Caco-2 (cell line): ENCODE measurements around the gene BRSK1. TPM values are rescaled to one million over a fixed set of nuclear protein-coding genes. Genes with fewer than 3 reads are reported as not detected.

Source experiments
- BruUV-seq: library from RNA; stranded (reverse); fragments of 400-500 nt; replicated peaks from 2 replicates; lab custom pipeline; 2021; lab: Mats Ljungman, UMichigan
- CTCF ChIA-PET: fragments of 300-600 bp; sonication (Branson Sonifier 250); formaldehyde crosslinking; loops from one replicate; lab custom pipeline; 2022; ENCODE audit warnings: antibody characterized with exemption; lab: Charles Lee
- POLR2A ChIA-PET: fragments of 300-600 bp; sonication (Branson Sonifier 250); formaldehyde crosslinking; loops from one replicate; lab custom pipeline; 2022; ENCODE audit warnings: antibody characterized with exemption; lab: Charles Lee
- DNase-seq, 2 experiments: peaks; one replicate each; pipeline versions ENCODE4 v3.0.0 to v3.0.0-alpha.2; 2020 to 2022
- H3K27me3 ChIP-seq: replicated peaks from 2 replicates; pipeline ENCODE4 v1.6.0; 2011; ENCODE audit warnings: low read length; ENCODE audit not compliant: control insufficient read depth, insufficient read depth
- H3K36me3 ChIP-seq: 2 replicates; pipeline ENCODE4 v1.5.1; 2011; ENCODE audit warnings: low read length; ENCODE audit not compliant: control insufficient read depth, insufficient read depth
- H3K4me1 ChIP-seq: fragments of 250-450 bp; sonication (Bioruptor Pico); 2 replicates; pipeline ENCODE4 v1.5.1; 2020; ENCODE audit warnings: mild to moderate bottlenecking
- H3K4me3 ChIP-seq: 2 replicates; pipeline ENCODE4 v1.5.1; 2011; ENCODE audit warnings: low read depth, mild to moderate bottlenecking, control low read depth, low read length
- H3K9me3 ChIP-seq: fragments of 250-450 bp; sonication (Bioruptor Pico); 2 replicates; pipeline ENCODE4 v1.5.1; 2020; ENCODE audit warnings: mild to moderate bottlenecking, moderate library complexity
- H3K27ac Mint-ChIP-seq: one replicate; pipeline ENCODE4 v1.8.0; 2022; ENCODE audit warnings: mixed read lengths; ENCODE audit not compliant: unreplicated experiment
- H3K27me3 Mint-ChIP-seq: one replicate; pipeline ENCODE4 v1.8.0; 2022; ENCODE audit warnings: mixed read lengths; ENCODE audit not compliant: insufficient read depth, unreplicated experiment
- H3K36me3 Mint-ChIP-seq: one replicate; pipeline ENCODE4 v1.8.0; 2022; ENCODE audit warnings: mild to moderate bottlenecking, mixed read lengths; ENCODE audit not compliant: insufficient read depth, unreplicated experiment
- H3K4me1 Mint-ChIP-seq: one replicate; pipeline ENCODE4 v1.8.0; 2022; ENCODE audit warnings: low read depth, mixed read lengths; ENCODE audit not compliant: unreplicated experiment
- H3K4me3 Mint-ChIP-seq: one replicate; pipeline ENCODE4 v1.8.0; 2022; ENCODE audit warnings: mild to moderate bottlenecking, moderate library complexity, mixed read lengths; ENCODE audit not compliant: unreplicated experiment
- H3K9me3 Mint-ChIP-seq: one replicate; pipeline ENCODE4 v1.8.0; 2022; ENCODE audit warnings: mixed read lengths; ENCODE audit not compliant: unreplicated experiment
- intact Hi-C: fragments of 100-400 bp; cut with micrococcal nuclease; formaldehyde crosslinking; loops from one replicate; pipeline ENCODE4 v1.10.0; 2022; ENCODE audit not compliant: unreplicated experiment
- total RNA-seq: library from RNA; stranded (reverse); gene quantifications from 2 replicates; pipeline ENCODE4 v1.2.3, GENCODE V29; 2022
- TF ChIP-seq, protein P1 (sequence below), 2 experiments: fragments of 200-600 bp in 1 of 2; IDR thresholded peaks; 1 replicate in 1 of 2; 2 replicates in 1 of 2; pipeline versions ENCODE4 v1.5.1 to v1.8.0; 2011 to 2022; ENCODE audit warnings: antibody characterized with exemption in 1 of 2, control low read depth in 1 of 2, inconsistent platforms in 1 of 2, low read depth in 1 of 2, low read length in 1 of 2, mild to moderate bottlenecking in 1 of 2, moderate library complexity in 1 of 2; ENCODE audit not compliant: insufficient read depth in 1 of 2, severe bottlenecking in 1 of 2, unreplicated experiment in 1 of 2

Gene BRSK1
- total RNA-seq, 1 experiment from 2014 or later = 28.6 TPM

DNA sequence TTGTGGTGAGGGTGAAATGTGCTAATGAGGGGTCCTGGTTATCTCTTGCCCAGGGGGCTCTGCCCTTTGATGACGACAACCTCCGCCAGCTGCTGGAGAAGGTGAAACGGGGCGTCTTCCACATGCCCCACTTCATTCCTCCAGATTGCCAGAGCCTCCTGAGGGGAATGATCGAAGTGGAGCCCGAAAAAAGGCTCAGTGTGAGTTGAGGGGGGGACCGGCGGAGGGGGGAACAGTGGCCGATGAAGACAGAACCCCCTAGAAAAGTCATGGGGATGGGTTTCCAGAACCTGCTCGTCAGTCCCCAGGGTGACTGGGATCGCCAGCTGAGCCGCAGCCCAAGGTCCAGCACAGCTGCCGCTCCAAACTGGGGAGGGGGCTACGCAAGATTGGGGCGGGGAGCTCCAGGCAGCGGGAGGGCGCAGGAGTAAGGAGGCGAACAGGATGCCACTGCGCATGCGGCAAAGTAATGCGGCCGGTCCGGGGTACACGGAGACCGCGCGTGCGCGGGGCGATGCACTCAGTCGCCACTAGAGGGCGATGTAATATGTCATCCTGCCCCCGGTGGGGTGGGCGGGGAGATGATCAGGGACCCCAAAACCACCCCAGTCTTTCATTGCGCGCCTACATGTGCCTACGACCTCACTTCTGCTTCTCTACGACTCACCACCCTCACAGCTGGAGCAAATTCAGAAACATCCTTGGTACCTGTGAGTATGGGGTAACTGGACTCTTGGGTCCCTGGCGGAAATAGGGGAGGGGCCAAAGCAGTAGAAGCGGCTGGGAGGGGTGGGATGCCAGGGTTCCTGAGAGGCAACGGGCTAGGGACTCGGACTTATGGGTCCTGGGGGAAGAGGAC, 17.9 kb downstream of the BRSK1 start:
- H3K4me3 Mint-ChIP-seq = peak overlapping the region; percentile 58
- no peaks in the 10 kb centered on the region for H3K27me3 ChIP-seq
- no TSS peak for BruUV-seq
- peak; percentile 83 to 91 for DNase-seq
- peak overlapping the region; percentile 9; the same call in 1 of the 2 replicates for H3K4me3 ChIP-seq
- H3K9me3 ChIP-seq = no peaks in the 10 kb centered on the region
- ChIA-PET POLR2A (interaction anchor here (0.6 to 1.2 kb wide), 2 partner anchors 106 to 323 kb away, joined by 4 read pairs; partner anchors contain the start of genes UBE2S and ZNF784), CTCF (interaction anchor here (0.6 to 2.4 kb wide), 12 partner anchors 12 to 137 kb away, joined by 3 to 30 read pairs (median 4); partner anchors contain the start of genes HSPBP1, KMT5C, PPP6R1 and TMEM238)
- intact Hi-C loops = loop anchor here (1.0 kb wide), 1 partner anchor 38 kb away; the partner anchor contains the start of gene KMT5C
- peaks cover 35% of the 10 kb centered on the region for H3K36me3 Mint-ChIP-seq
- H3K27me3 Mint-ChIP-seq = no peaks in the 10 kb centered on the region
- H3K9me3 Mint-ChIP-seq = no peaks in the 10 kb centered on the region
- H3K27ac Mint-ChIP-seq = no peak overlapping the region
- TF ChIP-seq, protein P1, sequence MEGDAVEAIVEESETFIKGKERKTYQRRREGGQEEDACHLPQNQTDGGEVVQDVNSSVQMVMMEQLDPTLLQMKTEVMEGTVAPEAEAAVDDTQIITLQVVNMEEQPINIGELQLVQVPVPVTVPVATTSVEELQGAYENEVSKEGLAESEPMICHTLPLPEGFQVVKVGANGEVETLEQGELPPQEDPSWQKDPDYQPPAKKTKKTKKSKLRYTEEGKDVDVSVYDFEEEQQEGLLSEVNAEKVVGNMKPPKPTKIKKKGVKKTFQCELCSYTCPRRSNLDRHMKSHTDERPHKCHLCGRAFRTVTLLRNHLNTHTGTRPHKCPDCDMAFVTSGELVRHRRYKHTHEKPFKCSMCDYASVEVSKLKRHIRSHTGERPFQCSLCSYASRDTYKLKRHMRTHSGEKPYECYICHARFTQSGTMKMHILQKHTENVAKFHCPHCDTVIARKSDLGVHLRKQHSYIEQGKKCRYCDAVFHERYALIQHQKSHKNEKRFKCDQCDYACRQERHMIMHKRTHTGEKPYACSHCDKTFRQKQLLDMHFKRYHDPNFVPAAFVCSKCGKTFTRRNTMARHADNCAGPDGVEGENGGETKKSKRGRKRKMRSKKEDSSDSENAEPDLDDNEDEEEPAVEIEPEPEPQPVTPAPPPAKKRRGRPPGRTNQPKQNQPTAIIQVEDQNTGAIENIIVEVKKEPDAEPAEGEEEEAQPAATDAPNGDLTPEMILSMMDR (IDR thresholded peaks at IDR 0.05; ENCODE audit: insufficient read depth in 1 of 2, low read depth in 1 of 2, low read length in 1 of 2, severe bottlenecking in 1 of 2, unreplicated experiment in 1 of 2) = peak; percentile 89 to 99
- H3K4me1 ChIP-seq = 0 out of 2 replicates have a peak, but pooled peaks cover 3% of the 10 kb centered on the region
- no peaks in the 10 kb centered on the region for H3K4me1 Mint-ChIP-seq
- peaks cover 6% of the 10 kb centered on the region for H3K36me3 ChIP-seq

DNA sequence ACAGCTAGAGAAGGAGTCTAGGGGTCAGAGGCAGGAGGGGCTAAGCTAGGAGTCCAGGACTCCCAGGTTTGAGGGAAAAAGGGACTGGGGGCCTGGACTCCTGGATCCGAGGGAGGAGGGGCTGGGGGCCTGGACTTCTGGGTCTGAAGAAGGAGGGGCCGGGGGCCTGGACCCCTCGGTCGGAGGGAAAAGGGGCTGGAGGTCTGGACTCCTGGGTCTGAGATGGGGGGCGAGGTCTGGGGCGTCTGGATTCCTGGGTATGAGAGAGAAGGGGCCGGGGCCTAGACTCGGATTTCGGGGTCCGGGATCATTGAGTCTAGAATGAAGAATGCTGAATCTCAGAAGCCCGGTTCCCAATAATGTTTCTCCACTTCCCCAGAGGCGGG, 18.5 kb downstream of the BRSK1 start:
- H3K4me3 Mint-ChIP-seq = peak overlapping the region; percentile 58
- peaks cover 41% of the 10 kb centered on the region for H3K36me3 Mint-ChIP-seq
- peaks cover 6% of the 10 kb centered on the region for H3K36me3 ChIP-seq
- no peaks in the 10 kb centered on the region for H3K9me3 ChIP-seq
- POLR2A ChIA-PET = interaction anchor here (0.6 kb wide), 1 partner anchor 322 kb away, joined by 4 read pairs; the partner anchor contains the start of gene ZNF784
- DNase-seq = no peak
- TF ChIP-seq, protein P1 (IDR thresholded peaks at IDR 0.05; ENCODE audit: insufficient read depth in 1 of 2, low read depth in 1 of 2, low read length in 1 of 2, severe bottlenecking in 1 of 2, unreplicated experiment in 1 of 2) = no peak
- CTCF ChIA-PET = interaction anchor here (1.0 to 2.4 kb wide), 2 partner anchors 32 to 37 kb away, joined by 4 to 30 read pairs; partner anchors contain the start of gene KMT5C
- H3K27me3 Mint-ChIP-seq = no peaks in the 10 kb centered on the region
- BruUV-seq = no TSS peak
- H3K4me3 ChIP-seq = no peak overlapping the region
- H3K4me1 ChIP-seq = 0 out of 2 replicates have a peak, but pooled peaks cover 3% of the 10 kb centered on the region
- intact Hi-C loops = no loop called here
- H3K4me1 Mint-ChIP-seq = no peaks in the 10 kb centered on the region
- no peaks in the 10 kb centered on the region for H3K9me3 Mint-ChIP-seq
- H3K27ac Mint-ChIP-seq = no peak overlapping the region
- no peaks in the 10 kb centered on the region for H3K27me3 ChIP-seq

DNA sequence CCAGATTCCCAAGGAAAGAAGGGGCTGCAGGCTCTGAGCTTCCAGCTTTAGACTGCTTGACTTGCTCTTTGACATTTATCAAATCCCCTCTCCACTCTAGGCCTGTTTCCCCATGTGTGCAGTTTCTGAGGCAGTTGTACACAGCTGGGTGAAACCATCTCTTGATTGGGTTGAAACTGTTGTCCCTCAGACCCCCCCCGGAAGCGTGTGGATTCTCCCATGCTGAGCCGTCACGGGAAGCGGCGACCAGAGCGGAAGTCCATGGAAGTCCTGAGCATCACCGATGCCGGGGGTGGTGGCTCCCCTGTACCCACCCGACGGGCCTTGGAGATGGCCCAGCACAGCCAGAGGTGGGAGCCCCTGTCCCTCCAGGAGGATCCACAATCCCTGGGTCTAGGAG, 19.7 kb downstream of the BRSK1 start:
- no peak overlapping the region for H3K27ac Mint-ChIP-seq
- peaks cover 6% of the 10 kb centered on the region for H3K36me3 ChIP-seq
- H3K9me3 ChIP-seq = no peaks in the 10 kb centered on the region
- no peak for DNase-seq
- H3K27me3 Mint-ChIP-seq = no peaks in the 10 kb centered on the region
- TF ChIP-seq, protein P1 (IDR thresholded peaks at IDR 0.05; ENCODE audit: insufficient read depth in 1 of 2, low read depth in 1 of 2, low read length in 1 of 2, severe bottlenecking in 1 of 2, unreplicated experiment in 1 of 2) = no peak
- no peak overlapping the region for H3K4me3 ChIP-seq
- BruUV-seq = no TSS peak
- no peaks in the 10 kb centered on the region for H3K27me3 ChIP-seq
- H3K4me1 ChIP-seq = 0 out of 2 replicates have a peak, but pooled peaks cover 3% of the 10 kb centered on the region
- H3K4me3 Mint-ChIP-seq = no peak overlapping the region
- H3K4me1 Mint-ChIP-seq = no peaks in the 10 kb centered on the region
- no peaks in the 10 kb centered on the region for H3K9me3 Mint-ChIP-seq
- ChIA-PET CTCF (interaction anchor here (2.4 kb wide), 1 partner anchor 36 kb away, joined by 30 read pairs; the partner anchor contains the start of gene KMT5C), POLR2A (no interaction called here)
- H3K36me3 Mint-ChIP-seq = peaks cover 42% of the 10 kb centered on the region
- intact Hi-C loops = no loop called here
